Activated CD8-positive, alpha-beta T cell treated with anti-CD3 and anti-CD28 coated beads for 36 hours (primary cell): ENCODE results near the gene ATP8A1. TPM values are rescaled to one million over a fixed set of nuclear protein-coding genes. Genes with fewer than 3 reads are reported as not detected.

Experiments used
- ATAC-seq: fragments of 200-7000 bp; cut with Tn5 transposase; one replicate; pipeline ENCODE4 v1.10.0; 2021; ENCODE audit warnings: mild to moderate bottlenecking, moderate library complexity
- CTCF ChIA-PET: fragments of 350-600 bp; sonication (Branson Sonifier 250); formaldehyde crosslinking; loops from one replicate; lab custom pipeline; 2021; ENCODE audit warnings: antibody characterized with exemption; lab: Charles Lee
- POLR2A ChIA-PET: fragments of 350-600 bp; sonication (Branson Sonifier 250); formaldehyde crosslinking; loops from one replicate; lab custom pipeline; 2021; ENCODE audit warnings: antibody characterized with exemption; lab: Charles Lee
- DNase-seq: peaks from one replicate; pipeline ENCODE4 v3.0.0-alpha.2; 2020
- H3K27ac Mint-ChIP-seq: one replicate; pipeline ENCODE4 v1.8.0; 2021; ENCODE audit warnings: mild to moderate bottlenecking, mixed read lengths
- H3K27me3 Mint-ChIP-seq: one replicate; pipeline ENCODE4 v1.8.0; 2021; ENCODE audit warnings: mixed read lengths
- H3K36me3 Mint-ChIP-seq: one replicate; pipeline ENCODE4 v1.8.0; 2021; ENCODE audit warnings: low read depth, mixed read lengths
- H3K4me1 Mint-ChIP-seq: one replicate; pipeline ENCODE4 v1.8.0; 2021; ENCODE audit warnings: low read depth, mixed read lengths
- H3K4me3 Mint-ChIP-seq: one replicate; pipeline ENCODE4 v1.8.0; 2021; ENCODE audit warnings: mild to moderate bottlenecking, moderate library complexity, mixed read lengths
- H3K9me3 Mint-ChIP-seq: one replicate; pipeline ENCODE4 v1.8.0; 2021; ENCODE audit warnings: mixed read lengths
- intact Hi-C: fragments of 100-400 bp; cut with micrococcal nuclease; formaldehyde crosslinking; loops from one replicate; pipeline ENCODE4 v1.10.0; 2022
- total RNA-seq, 2 experiments: library from RNA; stranded (reverse); gene quantifications; one replicate each; pipeline ENCODE4 v1.2.3, GENCODE V29; 2021
- TF ChIP-seq, protein P1 (sequence below): fragments of 200-600 bp; IDR thresholded peaks from one replicate; pipeline ENCODE4 v1.8.0; 2022; ENCODE audit warnings: antibody characterized with exemption, mild to moderate bottlenecking

Gene ATP8A1
- total RNA-seq, 2 experiments from 2014 or later = 28.1 to 30.7 TPM

DNA sequence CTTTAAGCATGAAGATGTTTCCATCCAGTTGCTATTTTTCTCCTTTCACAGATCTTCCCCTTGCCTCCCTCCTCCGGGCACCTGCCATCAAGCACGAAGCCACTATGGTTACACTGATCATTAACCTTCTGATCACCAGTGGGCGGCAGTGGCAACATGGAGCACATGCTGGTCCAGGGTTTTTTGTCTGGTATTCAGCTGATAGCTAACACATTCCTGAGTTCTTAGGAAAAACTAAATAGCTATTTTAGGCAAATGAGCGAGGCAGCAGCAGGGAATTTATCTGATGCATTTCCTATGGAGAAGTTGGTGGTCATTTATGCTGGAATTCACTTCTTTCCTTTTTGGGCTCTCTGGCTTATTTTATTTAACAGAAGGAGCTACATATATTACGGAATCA is 236.8 kb downstream of the ATP8A1 start:
- H3K27me3 Mint-ChIP-seq = no peaks in the 10 kb centered on the region
- H3K4me1 Mint-ChIP-seq = no peaks in the 10 kb centered on the region
- peaks cover 20% of the 10 kb centered on the region for H3K36me3 Mint-ChIP-seq
- POLR2A ChIA-PET = no interaction called here
- H3K9me3 Mint-ChIP-seq = no peaks in the 10 kb centered on the region
- DNase-seq (no peak), ATAC-seq (no peak)
- no peak overlapping the region for H3K4me3 Mint-ChIP-seq
- CTCF ChIA-PET = interaction anchor here (1.4 kb wide), 1 partner anchor 99 kb away, joined by 3 read pairs; no protein-coding TSS in a partner anchor
- TF ChIP-seq, protein P1, sequence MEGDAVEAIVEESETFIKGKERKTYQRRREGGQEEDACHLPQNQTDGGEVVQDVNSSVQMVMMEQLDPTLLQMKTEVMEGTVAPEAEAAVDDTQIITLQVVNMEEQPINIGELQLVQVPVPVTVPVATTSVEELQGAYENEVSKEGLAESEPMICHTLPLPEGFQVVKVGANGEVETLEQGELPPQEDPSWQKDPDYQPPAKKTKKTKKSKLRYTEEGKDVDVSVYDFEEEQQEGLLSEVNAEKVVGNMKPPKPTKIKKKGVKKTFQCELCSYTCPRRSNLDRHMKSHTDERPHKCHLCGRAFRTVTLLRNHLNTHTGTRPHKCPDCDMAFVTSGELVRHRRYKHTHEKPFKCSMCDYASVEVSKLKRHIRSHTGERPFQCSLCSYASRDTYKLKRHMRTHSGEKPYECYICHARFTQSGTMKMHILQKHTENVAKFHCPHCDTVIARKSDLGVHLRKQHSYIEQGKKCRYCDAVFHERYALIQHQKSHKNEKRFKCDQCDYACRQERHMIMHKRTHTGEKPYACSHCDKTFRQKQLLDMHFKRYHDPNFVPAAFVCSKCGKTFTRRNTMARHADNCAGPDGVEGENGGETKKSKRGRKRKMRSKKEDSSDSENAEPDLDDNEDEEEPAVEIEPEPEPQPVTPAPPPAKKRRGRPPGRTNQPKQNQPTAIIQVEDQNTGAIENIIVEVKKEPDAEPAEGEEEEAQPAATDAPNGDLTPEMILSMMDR = no peak
- intact Hi-C loops = no loop called here
- H3K27ac Mint-ChIP-seq = no peak overlapping the region

DNA sequence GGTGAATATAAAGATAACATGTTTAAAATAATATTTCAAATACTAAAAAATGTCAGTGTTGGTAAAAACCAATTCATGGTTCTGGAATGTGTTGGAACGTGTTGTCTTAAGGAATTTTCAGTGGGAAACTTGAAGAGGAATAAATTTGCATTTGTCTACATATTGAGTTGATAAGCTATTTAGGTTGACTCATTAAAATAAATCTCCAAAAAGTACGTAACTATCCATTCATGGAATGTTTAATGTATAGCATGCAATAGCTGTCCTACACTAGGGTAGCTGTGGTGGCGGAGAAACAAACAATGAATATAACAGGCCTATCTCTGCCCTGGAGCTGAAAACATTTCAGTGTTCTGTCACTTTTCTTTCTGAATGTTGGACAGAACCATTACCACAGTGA is 239.4 kb downstream of the ATP8A1 start:
- Mint-ChIP-seq H3K4me3 (no peak overlapping the region), H3K27me3 (no peaks in the 10 kb centered on the region), H3K27ac (no peak overlapping the region), H3K36me3 (peaks cover 26% of the 10 kb centered on the region), H3K9me3 (no peaks in the 10 kb centered on the region), H3K4me1 (no peaks in the 10 kb centered on the region)
- DNase-seq = no peak
- TF ChIP-seq, protein P1 = no peak
- ChIA-PET CTCF (no interaction called here), POLR2A (no interaction called here)
- intact Hi-C loops = no loop called here
- ATAC-seq = no peak

DNA sequence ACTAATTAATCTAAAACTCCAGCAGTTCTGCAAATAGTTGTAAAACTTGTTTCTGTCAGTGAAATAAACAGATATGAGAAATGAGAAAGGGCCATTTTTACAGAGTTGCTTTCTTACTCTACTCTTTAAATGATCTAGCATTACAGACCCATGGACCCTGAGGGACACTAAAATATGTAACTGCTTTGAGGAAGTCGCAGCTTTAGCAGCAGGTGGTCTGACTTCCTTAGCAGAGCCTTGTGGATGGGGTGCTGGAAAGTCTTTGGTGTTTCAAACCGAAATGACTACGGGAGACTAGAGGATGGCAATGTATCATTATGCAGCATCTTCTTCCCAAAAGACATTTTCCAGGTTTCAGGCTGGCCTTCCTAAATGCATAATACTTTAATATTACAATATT is 240.9 kb downstream of the ATP8A1 start:
- TF ChIP-seq, protein P1 = no peak
- Mint-ChIP-seq H3K4me3 (no peak overlapping the region), H3K27me3 (no peaks in the 10 kb centered on the region), H3K9me3 (no peaks in the 10 kb centered on the region), H3K36me3 (peaks cover 25% of the 10 kb centered on the region), H3K27ac (no peak overlapping the region), H3K4me1 (no peaks in the 10 kb centered on the region)
- ATAC-seq (no peak), DNase-seq (no peak)
- intact Hi-C loops = no loop called here
- POLR2A ChIA-PET = no interaction called here
- CTCF ChIA-PET = no interaction called here

DNA sequence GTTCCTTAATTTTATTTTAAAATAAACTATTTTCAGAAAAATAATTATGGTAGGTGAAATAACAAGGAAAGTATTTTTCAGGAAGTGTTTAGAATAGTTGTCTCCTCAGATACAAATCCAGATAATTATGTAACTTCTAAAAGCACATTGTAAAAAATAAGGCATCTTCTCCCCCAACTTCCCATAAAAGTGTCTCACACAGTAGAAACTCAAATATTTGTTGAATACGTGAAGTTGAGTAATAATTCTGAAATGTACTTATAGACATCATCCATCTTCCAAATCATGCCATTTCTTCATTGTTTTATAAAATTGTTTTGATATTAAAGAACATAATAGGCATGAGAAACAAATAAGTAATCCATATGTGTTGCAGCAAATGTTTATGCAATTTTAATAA is 241.6 kb downstream of the ATP8A1 start:
- ChIA-PET CTCF (no interaction called here), POLR2A (no interaction called here)
- no peak for ATAC-seq
- Mint-ChIP-seq H3K27ac (no peak overlapping the region), H3K36me3 (peaks cover 25% of the 10 kb centered on the region), H3K27me3 (no peaks in the 10 kb centered on the region), H3K4me3 (no peak overlapping the region), H3K4me1 (no peaks in the 10 kb centered on the region), H3K9me3 (no peaks in the 10 kb centered on the region)
- TF ChIP-seq, protein P1 = no peak
- no peak for DNase-seq
- intact Hi-C loops = no loop called here

DNA sequence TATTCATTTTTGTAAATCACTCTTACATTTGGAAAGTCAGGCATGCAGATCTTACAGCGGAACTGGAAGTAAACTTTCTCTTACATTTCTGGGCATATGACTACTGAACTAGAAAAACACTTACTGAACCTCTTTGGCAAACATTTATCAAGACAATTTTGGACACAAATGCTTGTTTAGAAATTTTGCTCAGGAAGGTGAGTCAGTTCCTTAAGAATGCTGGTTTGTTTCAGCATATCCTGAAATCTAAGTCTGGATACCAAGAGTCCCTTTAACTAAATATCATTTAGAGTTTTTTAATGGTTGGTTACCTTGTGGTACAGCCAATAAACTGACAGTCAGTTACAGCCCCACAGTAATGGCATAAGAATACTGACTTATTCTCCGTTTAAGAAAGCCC is 244.7 kb downstream of the ATP8A1 start:
- intact Hi-C loops = no loop called here
- H3K4me3 Mint-ChIP-seq = no peak overlapping the region
- no peak for DNase-seq
- peaks cover 21% of the 10 kb centered on the region for H3K36me3 Mint-ChIP-seq
- no peak overlapping the region for H3K27ac Mint-ChIP-seq
- TF ChIP-seq, protein P1 = no peak
- no peaks in the 10 kb centered on the region for H3K27me3 Mint-ChIP-seq
- H3K4me1 Mint-ChIP-seq = no peaks in the 10 kb centered on the region
- no peak for ATAC-seq
- CTCF ChIA-PET = no interaction called here
- POLR2A ChIA-PET = no interaction called here
- H3K9me3 Mint-ChIP-seq = no peaks in the 10 kb centered on the region
